MCF 10A (cell line): ENCODE results near the gene CD34. TPM values are rescaled to one million over a fixed set of nuclear protein-coding genes. Genes with fewer than 3 reads are reported as not detected.

Source experiments
- BruUV-seq: library from RNA; stranded (reverse); fragments of 400-500 nt; replicated peaks from 2 replicates; lab custom pipeline; 2021; lab: Mats Ljungman, UMichigan
- CTCF ChIA-PET: fragments of 300-600 bp; sonication (Branson Sonifier 250); formaldehyde crosslinking; extraction: SDS; loops from one replicate; lab custom pipeline; 2021; ENCODE audit warnings: antibody characterized with exemption, inconsistent platforms; lab: Yijun Ruan, JAX
- POLR2A ChIA-PET: fragments of 300-600, 350-650 bp; sonication (Branson Sonifier 250); formaldehyde crosslinking; extraction: SDS; loops from one replicate; lab custom pipeline; 2020; ENCODE audit warnings: antibody characterized with exemption, inconsistent platforms; lab: Yijun Ruan, JAX
- DNase-seq: peaks from one replicate; pipeline ENCODE4 v3.0.0-alpha.2; 2018; ENCODE audit not compliant: unreplicated experiment
- H3K27ac Mint-ChIP-seq: one replicate; pipeline ENCODE4 v1.8.0; 2022; ENCODE audit warnings: mild to moderate bottlenecking, low read depth, mixed read lengths; ENCODE audit not compliant: unreplicated experiment
- H3K27me3 Mint-ChIP-seq: one replicate; pipeline ENCODE4 v1.8.0; 2022; ENCODE audit warnings: mixed read lengths; ENCODE audit not compliant: insufficient read depth, unreplicated experiment
- H3K36me3 Mint-ChIP-seq: one replicate; pipeline ENCODE4 v1.8.0; 2022; ENCODE audit warnings: mild to moderate bottlenecking, moderate library complexity, mixed read lengths; ENCODE audit not compliant: insufficient read depth, unreplicated experiment
- H3K4me1 Mint-ChIP-seq: one replicate; pipeline ENCODE4 v1.8.0; 2022; ENCODE audit warnings: mixed read lengths; ENCODE audit not compliant: insufficient read depth, unreplicated experiment
- H3K4me3 Mint-ChIP-seq: one replicate; pipeline ENCODE4 v1.8.0; 2022; ENCODE audit warnings: mild to moderate bottlenecking, moderate library complexity, mixed read lengths; ENCODE audit not compliant: unreplicated experiment
- H3K9me3 Mint-ChIP-seq: one replicate; pipeline ENCODE4 v1.8.0; 2022; ENCODE audit warnings: mixed read lengths; ENCODE audit not compliant: unreplicated experiment
- intact Hi-C: fragments of 100-400 bp; cut with micrococcal nuclease; formaldehyde crosslinking; loops from 2 replicates; pipeline ENCODE4 v1.14.1; 2022
- total RNA-seq: library from RNA; stranded (reverse); gene quantifications from 2 replicates; pipeline ENCODE4 v1.2.3, GENCODE V29; 2022
- TF ChIP-seq, protein P1 (sequence below): fragments of 200-600 bp; IDR thresholded peaks from one replicate; pipeline ENCODE4 v1.8.0; 2022; ENCODE audit warnings: antibody characterized with exemption, mild to moderate bottlenecking; ENCODE audit not compliant: unreplicated experiment

The CD34 gene
- total RNA-seq, 1 experiment from 2014 or later = not detected

DNA sequence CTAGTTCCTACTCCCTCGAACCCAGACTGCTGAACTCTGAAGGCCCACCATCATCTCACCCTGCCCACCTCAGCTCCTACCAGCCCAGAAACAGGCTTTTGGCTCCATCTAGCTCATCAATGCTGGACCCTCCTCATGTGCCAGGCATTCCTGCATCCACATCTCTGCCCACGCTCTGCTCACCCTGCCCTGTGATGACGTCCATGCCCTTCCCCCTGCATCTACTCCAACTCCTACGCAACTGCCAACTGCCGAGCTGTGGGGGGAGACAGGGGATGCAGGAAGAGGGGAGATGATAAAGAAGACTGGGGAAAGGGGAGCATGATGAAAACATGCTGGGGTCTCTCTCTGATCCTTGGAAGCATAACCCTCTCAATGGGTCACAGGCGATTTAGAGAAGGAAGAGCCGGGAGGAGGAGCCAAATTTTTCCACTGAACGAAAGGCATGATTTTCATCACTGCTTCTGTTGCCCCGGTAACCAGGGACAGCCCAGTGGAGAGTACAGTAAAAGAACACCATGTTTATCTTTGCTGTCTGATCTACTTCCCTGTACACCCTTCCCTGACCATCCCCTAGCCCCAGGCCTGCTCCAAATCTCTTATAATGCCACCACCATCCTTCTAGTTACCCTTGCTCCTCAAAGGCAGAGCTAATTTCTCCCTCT lies 44.3 kb downstream of the CD34 start:
- Mint-ChIP-seq H3K9me3 (no peaks in the 10 kb centered on the region), H3K27ac (peak overlapping the region; percentile 32), H3K27me3 (no peaks in the 10 kb centered on the region), H3K4me1 (peaks cover 47% of the 10 kb centered on the region), H3K4me3 (peak overlapping the region; percentile 84), H3K36me3 (peaks cover 39% of the 10 kb centered on the region)
- POLR2A ChIA-PET = interaction anchor here (0.6 to 11.2 kb wide), 8 partner anchors 8 to 39 kb away, joined by 4 to 372 read pairs (median 19); no protein-coding TSS in a partner anchor
- no peak for DNase-seq
- intact Hi-C loops = no loop called here
- BruUV-seq = no TSS peak
- CTCF ChIA-PET = interaction anchor here (0.7 to 22.1 kb wide), 9 partner anchors 11 to 379 kb away, joined by 3 to 790 read pairs (median 30); no protein-coding TSS in a partner anchor
- TF ChIP-seq, protein P1, sequence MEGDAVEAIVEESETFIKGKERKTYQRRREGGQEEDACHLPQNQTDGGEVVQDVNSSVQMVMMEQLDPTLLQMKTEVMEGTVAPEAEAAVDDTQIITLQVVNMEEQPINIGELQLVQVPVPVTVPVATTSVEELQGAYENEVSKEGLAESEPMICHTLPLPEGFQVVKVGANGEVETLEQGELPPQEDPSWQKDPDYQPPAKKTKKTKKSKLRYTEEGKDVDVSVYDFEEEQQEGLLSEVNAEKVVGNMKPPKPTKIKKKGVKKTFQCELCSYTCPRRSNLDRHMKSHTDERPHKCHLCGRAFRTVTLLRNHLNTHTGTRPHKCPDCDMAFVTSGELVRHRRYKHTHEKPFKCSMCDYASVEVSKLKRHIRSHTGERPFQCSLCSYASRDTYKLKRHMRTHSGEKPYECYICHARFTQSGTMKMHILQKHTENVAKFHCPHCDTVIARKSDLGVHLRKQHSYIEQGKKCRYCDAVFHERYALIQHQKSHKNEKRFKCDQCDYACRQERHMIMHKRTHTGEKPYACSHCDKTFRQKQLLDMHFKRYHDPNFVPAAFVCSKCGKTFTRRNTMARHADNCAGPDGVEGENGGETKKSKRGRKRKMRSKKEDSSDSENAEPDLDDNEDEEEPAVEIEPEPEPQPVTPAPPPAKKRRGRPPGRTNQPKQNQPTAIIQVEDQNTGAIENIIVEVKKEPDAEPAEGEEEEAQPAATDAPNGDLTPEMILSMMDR = no peak

DNA sequence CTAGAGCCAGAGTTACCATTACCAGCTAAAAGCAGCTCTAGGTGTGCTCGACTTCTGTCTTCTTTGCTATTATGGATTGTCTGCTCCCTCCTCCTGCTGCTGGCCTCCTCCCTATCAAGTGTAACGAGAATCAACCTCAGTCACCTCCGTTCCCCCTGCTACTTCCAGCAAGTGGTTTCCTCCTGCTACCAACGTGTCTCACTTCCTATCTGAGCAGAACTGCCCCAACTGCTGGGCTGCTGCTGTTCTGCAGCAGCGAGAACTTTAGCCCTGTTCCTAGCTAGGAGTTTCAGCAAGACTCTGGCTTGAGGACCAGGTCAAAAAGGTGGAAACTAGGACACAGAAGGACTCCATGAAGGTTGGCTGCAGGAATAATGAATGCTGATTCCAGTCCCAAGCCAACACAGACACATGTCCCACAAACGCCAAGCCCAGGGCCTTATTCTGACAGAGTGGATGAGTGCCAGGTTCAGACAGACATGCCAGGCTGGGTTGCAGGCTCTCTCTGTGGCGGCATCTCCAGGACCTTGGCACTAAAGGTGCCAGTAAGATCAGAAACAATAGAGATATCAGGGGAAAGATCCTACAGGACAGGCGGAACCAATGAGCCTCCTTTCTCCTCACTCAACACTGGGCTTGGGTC lies 46.9 kb downstream of the CD34 start:
- TF ChIP-seq, protein P1 = no peak
- POLR2A ChIA-PET = interaction anchor here (0.5 to 11.2 kb wide), 5 partner anchors 14 to 37 kb away, joined by 3 to 372 read pairs (median 5); no protein-coding TSS in a partner anchor
- CTCF ChIA-PET = interaction anchor here (1.7 to 22.1 kb wide), 2 partner anchors 21 to 34 kb away, joined by 9 to 790 read pairs; no protein-coding TSS in a partner anchor
- Mint-ChIP-seq H3K9me3 (no peaks in the 10 kb centered on the region), H3K4me3 (no peak overlapping the region), H3K4me1 (peaks cover 41% of the 10 kb centered on the region), H3K27me3 (no peaks in the 10 kb centered on the region), H3K36me3 (peaks cover 39% of the 10 kb centered on the region), H3K27ac (peak overlapping the region; percentile 0)
- no peak for DNase-seq
- intact Hi-C loops = no loop called here
- no TSS peak for BruUV-seq

DNA sequence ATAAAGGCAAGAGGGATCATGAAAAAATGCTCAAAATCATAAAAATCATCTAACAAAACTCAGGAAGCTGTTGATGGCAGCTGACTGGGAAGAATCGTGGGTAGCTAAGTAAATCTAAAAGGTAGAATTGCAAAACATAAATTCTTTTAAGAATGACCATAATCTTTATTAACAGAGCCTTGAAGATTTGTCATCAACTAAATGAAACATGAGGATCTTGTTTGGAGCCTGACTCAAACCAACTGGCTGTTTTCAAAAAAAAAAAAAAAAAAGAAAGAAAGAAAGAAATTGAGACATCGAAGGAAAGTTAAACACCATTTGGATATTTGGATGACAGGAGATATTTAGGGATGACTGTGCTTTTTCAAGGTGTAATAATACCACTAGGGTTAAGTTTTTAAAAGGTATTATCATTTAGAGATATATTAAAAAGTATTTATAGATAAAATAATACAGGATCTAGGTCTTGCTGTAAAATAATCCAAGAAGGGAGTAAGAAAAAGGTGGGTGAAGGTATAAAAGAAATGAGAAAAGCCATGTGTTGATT lies 48.6 kb downstream of the CD34 start:
- DNase-seq = no peak
- Mint-ChIP-seq H3K27me3 (no peaks in the 10 kb centered on the region), H3K27ac (peak overlapping the region; percentile 2), H3K36me3 (peaks cover 39% of the 10 kb centered on the region), H3K4me3 (no peak overlapping the region), H3K9me3 (no peaks in the 10 kb centered on the region), H3K4me1 (peaks cover 41% of the 10 kb centered on the region)
- TF ChIP-seq, protein P1 = no peak
- CTCF ChIA-PET = interaction anchor here (0.7 to 22.1 kb wide), 8 partner anchors 9 to 377 kb away, joined by 3 to 790 read pairs (median 4); no protein-coding TSS in a partner anchor
- intact Hi-C loops = no loop called here
- no TSS peak for BruUV-seq
- POLR2A ChIA-PET = interaction anchor here (0.6 to 11.2 kb wide), 10 partner anchors 10 to 108 kb away, joined by 3 to 372 read pairs (median 6); no protein-coding TSS in a partner anchor
